Activated T-cell treated with anti-CD3 and anti-CD28 coated beads, Interleukin-2, amount 50 U/mL, for 4 hours (primary cell): ENCODE measurements around the gene ZNF892. TPM values are rescaled to one million over a fixed set of nuclear protein-coding genes. Genes with fewer than 3 reads are reported as not detected.
"Not testable (repeated sequence)": the region's sequence is repeated elsewhere in the genome, so short reads cannot be mapped to it uniquely, and the experiment has no call there.

ENCODE experiments used
- ATAC-seq, 2 donors: fragments of 200-7000 bp; cut with Tn5 transposase; one replicate each; pipeline ENCODE4 v1.10.0; 2021
- DNase-seq: peaks from one replicate; pipeline ENCODE4 v3.0.0-alpha.2; 2020
- H3K27me3 Mint-ChIP-seq: one replicate; pipeline ENCODE4 v1.8.0; 2021; ENCODE audit warnings: low read depth, mixed read lengths
- H3K36me3 Mint-ChIP-seq: one replicate; pipeline ENCODE4 v1.8.0; 2022; ENCODE audit warnings: mixed read lengths; ENCODE audit not compliant: insufficient read depth
- H3K4me1 Mint-ChIP-seq: one replicate; pipeline ENCODE4 v1.8.0; 2021; ENCODE audit warnings: low read depth, mixed read lengths
- H3K4me3 Mint-ChIP-seq: one replicate; pipeline ENCODE4 v1.8.0; 2021; ENCODE audit warnings: mild to moderate bottlenecking, moderate library complexity, mixed read lengths
- H3K9me3 Mint-ChIP-seq: one replicate; pipeline ENCODE4 v1.8.0; 2021; ENCODE audit warnings: mixed read lengths
- total RNA-seq, 3 donors: library from RNA; stranded (reverse); gene quantifications; one replicate each; pipeline ENCODE4 v1.2.1, GENCODE V29; 2021

The ZNF892 gene
- total RNA-seq, 3 donors from 2014 or later, result 2.6 to 3.2 (median 2.9) TPM

- peak; percentile 29 for DNase-seq
- peaks cover 19% of the 10 kb centered on the region for H3K27me3 Mint-ChIP-seq
- not testable (repeated sequence) for H3K4me1 Mint-ChIP-seq, H3K4me3 Mint-ChIP-seq, ATAC-seq, H3K36me3 Mint-ChIP-seq, H3K9me3 Mint-ChIP-seq
Measured at GRCh38 chr2:95192956-95193355, 14.4 kb upstream of the ZNF892 start.

- Mint-ChIP-seq H3K9me3 (peaks cover 1% of the 10 kb centered on the region), H3K36me3 (peaks cover under 1% of the 10 kb centered on the region), H3K4me1 (peaks cover 18% of the 10 kb centered on the region), H3K4me3 (no peak overlapping the region), H3K27me3 (no peaks in the 10 kb centered on the region)
- ATAC-seq, result no peak
- no peak for DNase-seq
Measured at GRCh38 chr2:95203911-95204310, 3.4 kb upstream of the ZNF892 start.

- H3K9me3 Mint-ChIP-seq, result peaks cover 6% of the 10 kb centered on the region
- peaks cover 21% of the 10 kb centered on the region for H3K4me1 Mint-ChIP-seq
- no peak overlapping the region for H3K4me3 Mint-ChIP-seq
- ATAC-seq (no peak), DNase-seq (no peak)
- peaks cover 5% of the 10 kb centered on the region for H3K36me3 Mint-ChIP-seq
- no peaks in the 10 kb centered on the region for H3K27me3 Mint-ChIP-seq
Measured at GRCh38 chr2:95204396-95204795, 2.9 kb upstream of the ZNF892 start.

- no peaks in the 10 kb centered on the region for H3K27me3 Mint-ChIP-seq
- peaks cover 21% of the 10 kb centered on the region for H3K4me1 Mint-ChIP-seq
- H3K36me3 Mint-ChIP-seq, result peaks cover 16% of the 10 kb centered on the region
- no peak for ATAC-seq
- DNase-seq, result no peak
- H3K9me3 Mint-ChIP-seq, result peaks cover 17% of the 10 kb centered on the region
- H3K4me3 Mint-ChIP-seq, result peak overlapping the region; percentile 88
Measured at GRCh38 chr2:95206096-95206495, 1.2 kb upstream of the ZNF892 start.

GRCh38 chr2:95208106-95208505 lies 785 bp downstream of the ZNF892 start:
- DNase-seq, result no peak
- peak overlapping the region; percentile 88 for H3K4me3 Mint-ChIP-seq
- peaks cover 33% of the 10 kb centered on the region for H3K9me3 Mint-ChIP-seq
- H3K36me3 Mint-ChIP-seq, result peaks cover 35% of the 10 kb centered on the region
- H3K4me1 Mint-ChIP-seq, result peaks cover 21% of the 10 kb centered on the region
- no peaks in the 10 kb centered on the region for H3K27me3 Mint-ChIP-seq
- no peak for ATAC-seq

GRCh38 chr2:95215018-95215612 lies 7.8 kb downstream of the ZNF892 start:
- Mint-ChIP-seq H3K36me3 (peaks cover 84% of the 10 kb centered on the region), H3K27me3 (no peaks in the 10 kb centered on the region), H3K4me1 (no peaks in the 10 kb centered on the region), H3K4me3 (no peak overlapping the region), H3K9me3 (peaks cover 82% of the 10 kb centered on the region)
- DNase-seq, result no peak
- ATAC-seq, result no peak

- no peak for ATAC-seq
- DNase-seq, result no peak
Measured at GRCh38 chr2:95220449-95220848, 13.1 kb downstream of the ZNF892 start.

GRCh38 chr2:95225658-95226057 lies 18.3 kb downstream of the ZNF892 start:
- H3K4me3 Mint-ChIP-seq, result no peak overlapping the region
- H3K27me3 Mint-ChIP-seq, result no peaks in the 10 kb centered on the region
- H3K9me3 Mint-ChIP-seq, result peaks cover 50% of the 10 kb centered on the region
- H3K4me1 Mint-ChIP-seq, result no peaks in the 10 kb centered on the region
- DNase-seq (no peak), ATAC-seq (no peak)
- peaks cover 28% of the 10 kb centered on the region for H3K36me3 Mint-ChIP-seq

More at GRCh38 chr2:95220449-95220848, 13.1 kb downstream of the ZNF892 start:
- Mint-ChIP-seq H3K4me1 (no peaks in the 10 kb centered on the region), H3K9me3 (peaks cover 69% of the 10 kb centered on the region), H3K36me3 (peaks cover 61% of the 10 kb centered on the region), H3K4me3 (no peak overlapping the region), H3K27me3 (no peaks in the 10 kb centered on the region)

GRCh38 chr2:95231723-95232122 lies 24.4 kb downstream of the ZNF892 start:
- ATAC-seq (no peak), DNase-seq (no peak)
- no peaks in the 10 kb centered on the region for H3K27me3 Mint-ChIP-seq
- H3K36me3 Mint-ChIP-seq, result peaks cover 4% of the 10 kb centered on the region
- H3K4me1 Mint-ChIP-seq, result no peaks in the 10 kb centered on the region
- H3K9me3 Mint-ChIP-seq, result peaks cover 40% of the 10 kb centered on the region
- no peak overlapping the region for H3K4me3 Mint-ChIP-seq

- peaks cover 4% of the 10 kb centered on the region for H3K36me3 Mint-ChIP-seq
- ATAC-seq (no peak), DNase-seq (no peak)
- peaks cover 38% of the 10 kb centered on the region for H3K9me3 Mint-ChIP-seq
- H3K4me3 Mint-ChIP-seq, result no peak overlapping the region
- H3K27me3 Mint-ChIP-seq, result no peaks in the 10 kb centered on the region
- H3K4me1 Mint-ChIP-seq, result no peaks in the 10 kb centered on the region
Measured at GRCh38 chr2:95232232-95232631, 24.9 kb downstream of the ZNF892 start.

- H3K27me3 Mint-ChIP-seq, result no peaks in the 10 kb centered on the region
- no peak for DNase-seq
- H3K4me1 Mint-ChIP-seq, result no peaks in the 10 kb centered on the region
- no peaks in the 10 kb centered on the region for H3K36me3 Mint-ChIP-seq
- H3K9me3 Mint-ChIP-seq, result peaks cover 42% of the 10 kb centered on the region
- ATAC-seq, result no peak
- H3K4me3 Mint-ChIP-seq, result no peak overlapping the region
Measured at GRCh38 chr2:95234286-95234785, 27.0 kb downstream of the ZNF892 start.

- Mint-ChIP-seq H3K27me3 (no peaks in the 10 kb centered on the region), H3K36me3 (no peaks in the 10 kb centered on the region), H3K4me1 (no peaks in the 10 kb centered on the region), H3K9me3 (peaks cover 42% of the 10 kb centered on the region), H3K4me3 (no peak overlapping the region)
- no peak for DNase-seq
- ATAC-seq, result no peak
Measured at GRCh38 chr2:95234816-95235215, 27.5 kb downstream of the ZNF892 start.

- Mint-ChIP-seq H3K36me3 (peaks cover 3% of the 10 kb centered on the region), H3K4me3 (no peak overlapping the region), H3K9me3 (peaks cover 51% of the 10 kb centered on the region), H3K4me1 (no peaks in the 10 kb centered on the region), H3K27me3 (no peaks in the 10 kb centered on the region)
- DNase-seq (no peak), ATAC-seq (no peak)
Measured at GRCh38 chr2:95238131-95238530, 30.8 kb downstream of the ZNF892 start.

GRCh38 chr2:95240091-95240490 lies 32.8 kb downstream of the ZNF892 start:
- DNase-seq (no peak), ATAC-seq (no peak)
- Mint-ChIP-seq H3K4me1 (no peaks in the 10 kb centered on the region), H3K4me3 (no peak overlapping the region), H3K27me3 (no peaks in the 10 kb centered on the region), H3K36me3 (peaks cover 3% of the 10 kb centered on the region), H3K9me3 (peaks cover 53% of the 10 kb centered on the region)

- Mint-ChIP-seq H3K27me3 (no peaks in the 10 kb centered on the region), H3K36me3 (peaks cover 3% of the 10 kb centered on the region), H3K4me3 (no peak overlapping the region), H3K9me3 (peaks cover 53% of the 10 kb centered on the region), H3K4me1 (no peaks in the 10 kb centered on the region)
- ATAC-seq (no peak), DNase-seq (no peak)
Measured at GRCh38 chr2:95240556-95240955, 33.2 kb downstream of the ZNF892 start.
